Esophagus squamous epithelium (tissue), 5 donors: ENCODE measurements around the gene GPRC5B. TPM values are rescaled to one million over a fixed set of nuclear protein-coding genes. Genes with fewer than 3 reads are reported as not detected.

Experiments used
- DNase-seq: peaks from one replicate; lab custom pipeline; 2025; lab: John Stamatoyannopoulos, UW
- H3K27ac ChIP-seq, 4 donors: fragments of 200-600 bp; sonication (generic); one replicate each; pipeline ENCODE4 v1.5.1; 2016 to 2019; ENCODE audit warnings: mild to moderate bottlenecking in 1 of 4
- H3K27me3 ChIP-seq, 4 donors: fragments of 200-600 bp; sonication (generic); 1 replicate in 3 of 4; 2 replicates in 1 of 4; pipeline versions ENCODE4 v1.5.1 to v1.6.0; 2017 to 2021; ENCODE audit warnings: antibody characterized with exemption in 1 of 4
- H3K36me3 ChIP-seq, 3 donors: fragments of 200-600 bp; sonication (generic); one replicate each; pipeline ENCODE4 v1.5.1; 2016 to 2019
- H3K4me1 ChIP-seq, 3 donors: fragments of 200-600 bp; sonication (generic); one replicate each; pipeline ENCODE4 v1.5.1; 2017 to 2019
- H3K4me3 ChIP-seq, 4 donors: fragments of 200-600 bp; sonication (generic); 1 replicate in 3 of 4; 2 replicates in 1 of 4; pipeline ENCODE4 v1.5.1; 2016 to 2019; ENCODE audit warnings: mild to moderate bottlenecking in 2 of 4, moderate library complexity in 1 of 4
- H3K9me3 ChIP-seq, 3 donors: fragments of 200-600 bp; sonication (generic); one replicate each; pipeline ENCODE4 v1.5.1; 2016 to 2019
- POLR2A ChIP-seq, 4 donors: fragments of 450-650 bp; IDR thresholded peaks; one replicate each; pipeline ENCODE4 v1.6.1; 2017; ENCODE audit warnings: antibody characterized with exemption in 4 of 4, mild to moderate bottlenecking in 4 of 4, moderate library complexity in 3 of 4
- WGBS, 2 donors: methylation state at CpG; one replicate each; pipeline ENCODE4 v1.1.5; 2018; 5-methylcytosine and 5-hydroxymethylcytosine counted together
- intact Hi-C: fragments of 100-400 bp; cut with DNase I; formaldehyde crosslinking; loops from one replicate; pipeline ENCODE4 v1.15.0; 2022
- total RNA-seq, 4 donors: library from RNA; depleted of rRNA; stranded (reverse); fragments of >200 nt; gene quantifications; one replicate each; pipeline ENCODE4 v1.1.0, GENCODE V29; 2016
- TF ChIP-seq, protein P1 (sequence below), 6 experiments: fragments of 450-650 bp in 4 of 6; fragments of 200-600 bp in 2 of 6; sonication (generic) in 2 of 6; IDR thresholded peaks; one replicate each; pipeline ENCODE4 v1.5.1; 2016 to 2019; ENCODE audit warnings: antibody characterized with exemption in 6 of 6, mild to moderate bottlenecking in 4 of 6, moderate library complexity in 4 of 6
- donor health status: DM: yes; HTN: yes; CAD: no.

GPRC5B gene
- total RNA-seq, 4 donors from 2014 or later, result 1.9 to 26.1 (median 8.4) TPM

- TF ChIP-seq POLR2A (IDR thresholded peaks at IDR 0.05), result no peak
- TF ChIP-seq, protein P1, sequence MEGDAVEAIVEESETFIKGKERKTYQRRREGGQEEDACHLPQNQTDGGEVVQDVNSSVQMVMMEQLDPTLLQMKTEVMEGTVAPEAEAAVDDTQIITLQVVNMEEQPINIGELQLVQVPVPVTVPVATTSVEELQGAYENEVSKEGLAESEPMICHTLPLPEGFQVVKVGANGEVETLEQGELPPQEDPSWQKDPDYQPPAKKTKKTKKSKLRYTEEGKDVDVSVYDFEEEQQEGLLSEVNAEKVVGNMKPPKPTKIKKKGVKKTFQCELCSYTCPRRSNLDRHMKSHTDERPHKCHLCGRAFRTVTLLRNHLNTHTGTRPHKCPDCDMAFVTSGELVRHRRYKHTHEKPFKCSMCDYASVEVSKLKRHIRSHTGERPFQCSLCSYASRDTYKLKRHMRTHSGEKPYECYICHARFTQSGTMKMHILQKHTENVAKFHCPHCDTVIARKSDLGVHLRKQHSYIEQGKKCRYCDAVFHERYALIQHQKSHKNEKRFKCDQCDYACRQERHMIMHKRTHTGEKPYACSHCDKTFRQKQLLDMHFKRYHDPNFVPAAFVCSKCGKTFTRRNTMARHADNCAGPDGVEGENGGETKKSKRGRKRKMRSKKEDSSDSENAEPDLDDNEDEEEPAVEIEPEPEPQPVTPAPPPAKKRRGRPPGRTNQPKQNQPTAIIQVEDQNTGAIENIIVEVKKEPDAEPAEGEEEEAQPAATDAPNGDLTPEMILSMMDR (IDR thresholded peaks at IDR 0.05), result no peak
- Histone ChIP-seq H3K27ac (no peak overlapping the region), H3K36me3 (no peaks in the 10 kb centered on the region), H3K9me3 (no peaks in the 10 kb centered on the region), H3K4me3 (no peak overlapping the region), H3K4me1 (peaks cover 0 to 7% (median 3%) of the 10 kb centered on the region in 3 donors), H3K27me3 (peaks cover 0 to 25% (median 0%) of the 10 kb centered on the region in 4 donors)
- intact Hi-C loops, result loop anchor here (5.0 kb wide), 2 partner anchors 392 to 477 kb away; no protein-coding TSS in a partner anchor
- DNase-seq, result no peak
- WGBS, 2 donors, result 57 to 61% methylated on average over 2 of the region's 2 CpGs
These were observed 25.2 kb upstream of the GPRC5B start for GRCh38 chr16:19909750-19910322.

- intact Hi-C loops, result loop anchor here (5.0 kb wide), 1 partner anchor 393 kb away; no protein-coding TSS in a partner anchor
- no peak for TF ChIP-seq POLR2A (IDR thresholded peaks at IDR 0.05)
- TF ChIP-seq, protein P1 (IDR thresholded peaks at IDR 0.05), result no peak
- no peak overlapping the region for H3K27ac ChIP-seq
- peaks cover 0 to 7% (median 3%) of the 10 kb centered on the region in 3 donors for H3K4me1 ChIP-seq
- no peaks in the 10 kb centered on the region for H3K9me3 ChIP-seq
- WGBS, 2 donors, result 50 to 59% methylated on average over 1 of the region's 1 CpG
- DNase-seq, result no peak
- no peak overlapping the region for H3K4me3 ChIP-seq
- H3K27me3 ChIP-seq, result peaks cover 0 to 25% (median 0%) of the 10 kb centered on the region in 4 donors
- no peaks in the 10 kb centered on the region for H3K36me3 ChIP-seq
These were observed 24.3 kb upstream of the GPRC5B start for GRCh38 chr16:19908921-19909320.

DNA sequence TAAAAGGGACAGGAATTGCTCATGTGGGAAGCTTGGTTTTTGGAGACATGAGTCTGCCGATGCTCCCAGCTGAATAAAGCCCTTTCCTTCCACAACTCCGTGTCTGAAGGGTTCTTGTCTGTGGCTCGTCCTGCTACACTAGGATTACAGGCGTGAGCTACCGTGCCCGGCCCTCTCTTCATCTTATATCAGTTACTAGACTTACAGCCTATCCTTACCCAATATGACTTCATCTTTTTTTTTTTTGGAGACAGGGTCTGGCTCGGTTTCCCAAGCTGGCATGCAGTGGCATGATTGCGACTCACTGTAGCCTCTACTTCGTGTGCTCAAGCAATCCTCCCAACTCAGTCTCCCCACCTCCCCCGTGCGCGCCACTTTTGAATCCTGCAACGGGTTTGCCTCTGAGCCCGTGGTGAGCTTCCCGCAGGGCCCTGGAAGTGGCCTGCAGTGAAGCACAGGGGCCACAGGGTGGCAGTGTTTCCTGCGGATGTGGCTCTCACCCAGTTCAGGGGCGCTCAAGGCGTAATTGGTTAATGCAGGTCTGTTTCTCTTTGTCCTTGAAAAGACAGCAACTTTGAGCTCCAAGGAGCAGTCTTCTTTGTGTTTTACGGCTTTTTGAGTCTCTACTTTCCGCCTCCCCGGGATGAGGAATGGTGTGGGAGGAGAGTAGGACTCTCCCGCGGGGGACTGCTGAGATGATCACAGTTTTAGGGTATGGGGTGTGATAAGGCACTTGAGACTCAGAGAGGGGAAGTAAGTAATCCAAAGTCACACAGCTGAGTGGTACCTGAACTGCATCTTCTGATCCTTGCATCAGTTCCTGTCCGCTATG lies 22.7 kb upstream of the GPRC5B start:
- Histone ChIP-seq H3K4me1 (peaks cover 0 to 7% (median 3%) of the 10 kb centered on the region in 3 donors), H3K27ac (no peak overlapping the region), H3K36me3 (no peaks in the 10 kb centered on the region), H3K4me3 (peak overlapping the region in 1 of 4 donors; percentile 32), H3K27me3 (peaks cover 0 to 25% (median 0%) of the 10 kb centered on the region in 4 donors), H3K9me3 (no peaks in the 10 kb centered on the region)
- intact Hi-C loops, result loop anchor here (5.0 kb wide), 1 partner anchor 395 kb away; no protein-coding TSS in a partner anchor
- TF ChIP-seq, protein P1 (IDR thresholded peaks at IDR 0.05), result peak; percentile 85 to 96 (median 89)
- no peak for TF ChIP-seq POLR2A (IDR thresholded peaks at IDR 0.05)
- WGBS, 2 donors, result 22% methylated on average over 19 to 20 of the region's 24 CpGs
- no peak for DNase-seq

DNA sequence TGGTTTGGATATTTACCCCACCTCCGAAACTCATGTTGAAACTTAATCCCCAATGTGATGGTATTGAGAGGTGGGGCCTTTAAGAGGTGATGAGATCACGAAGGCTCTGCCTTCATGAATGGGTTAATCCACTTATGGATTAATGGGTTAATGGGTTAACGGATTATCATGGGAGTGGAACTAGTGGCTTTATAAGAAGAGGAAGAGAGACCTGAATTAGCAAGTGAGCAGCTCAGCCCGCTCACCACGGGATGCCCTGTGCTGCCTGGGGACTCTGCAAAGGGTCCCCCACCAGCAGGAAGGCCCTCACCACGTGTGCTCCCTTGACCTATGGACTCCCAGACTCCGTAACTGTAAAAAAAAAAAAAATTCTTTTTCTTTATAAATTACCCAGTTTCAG lies 16.5 kb upstream of the GPRC5B start:
- TF ChIP-seq, protein P1 (IDR thresholded peaks at IDR 0.05), result no peak
- no peak for TF ChIP-seq POLR2A (IDR thresholded peaks at IDR 0.05)
- Histone ChIP-seq H3K9me3 (no peaks in the 10 kb centered on the region), H3K36me3 (no peaks in the 10 kb centered on the region), H3K27me3 (peaks cover 0 to 15% (median 0%) of the 10 kb centered on the region in 4 donors), H3K4me1 (no peaks in the 10 kb centered on the region), H3K4me3 (no peak overlapping the region), H3K27ac (no peak overlapping the region)
- 68 to 78% methylated on average over 7 of the region's 7 CpGs for WGBS, 2 donors
- intact Hi-C loops, result no loop called here
- DNase-seq, result no peak

DNA sequence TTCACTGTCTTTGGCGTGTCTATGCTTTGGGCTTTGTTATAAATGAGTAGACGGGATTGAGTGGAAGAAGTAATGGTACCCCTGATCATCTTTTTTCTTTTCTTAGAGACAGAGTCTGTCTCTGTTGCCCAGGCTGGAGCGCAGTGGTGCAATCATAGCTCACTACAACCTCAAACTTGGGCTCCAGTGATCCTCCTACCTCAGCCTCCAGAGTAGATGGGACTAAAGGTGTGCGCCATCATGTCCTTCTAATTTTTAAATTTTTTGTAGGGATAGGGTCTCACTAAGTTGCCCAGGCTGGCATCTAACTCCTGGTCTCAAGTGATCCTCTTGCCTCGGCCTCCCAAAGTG lies 14.9 kb upstream of the GPRC5B start:
- 45 to 61% methylated on average over 4 to 5 of the region's 5 CpGs for WGBS, 2 donors
- intact Hi-C loops, result loop anchor here (5.0 kb wide), 1 partner anchor 488 kb away; no protein-coding TSS in a partner anchor
- Histone ChIP-seq H3K9me3 (no peaks in the 10 kb centered on the region), H3K36me3 (no peaks in the 10 kb centered on the region), H3K27me3 (peaks cover 0 to 15% (median 0%) of the 10 kb centered on the region in 4 donors), H3K4me1 (no peaks in the 10 kb centered on the region), H3K4me3 (no peak overlapping the region), H3K27ac (no peak overlapping the region)
- TF ChIP-seq, protein P1 (IDR thresholded peaks at IDR 0.05), result no peak
- TF ChIP-seq POLR2A (IDR thresholded peaks at IDR 0.05), result no peak
- DNase-seq, result no peak
